A549 treated with ZK216348 at 1 μM for 4 hours (cell line): ENCODE data around the gene TAF11L5. TPM values are rescaled to one million over a fixed set of nuclear protein-coding genes. Genes with fewer than 3 reads are reported as not detected.

Experiments used
- total RNA-seq: library from RNA; stranded (reverse); fragments of 200-300 nt; extraction: Qiagen RNA extraction; gene quantifications from 5 replicates; pipeline ENCODE4 v1.2.3, GENCODE V29; 2022; ENCODE audit warnings: low read depth

TAF11L5 gene
- total RNA-seq: not detected in 5 replicates

GRCh38 chr5:17524935-17525334 is at the start of gene TAF11L5:
Gene TAF11L5, plus strand, starts transcription at chr5:17525235.

DNA sequence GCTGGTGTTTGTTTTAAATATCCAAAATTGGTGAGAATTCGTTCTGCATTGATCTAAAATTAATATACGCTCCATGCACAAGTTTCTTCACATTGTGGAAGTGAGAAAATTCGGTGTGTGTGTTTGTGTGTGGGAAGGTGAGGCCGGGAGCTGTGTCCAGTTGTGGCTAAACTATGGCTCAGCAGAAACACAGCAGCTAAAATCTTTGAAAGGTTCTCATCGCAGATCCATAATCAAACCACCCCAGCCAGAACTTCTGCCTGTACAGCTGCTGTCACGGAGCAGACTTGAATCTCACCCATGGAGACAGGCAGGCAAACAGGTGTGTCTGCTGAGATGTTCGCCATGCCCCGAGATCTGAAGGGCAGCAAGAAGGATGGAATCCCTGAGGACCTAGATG is 27.1 kb upstream of the TAF11L5 start, which contains the start of gene TAF11L2:
Gene TAF11L2 (plus strand): TSS at position 301 of the 400 bp plus-strand sequence.

GRCh38 chr5:17518067-17518466 is 7.0 kb upstream of the TAF11L5 start, which contains the start of gene TAF11L3:
Gene TAF11L3, plus strand, starts transcription at chr5:17518367.

GRCh38 chr5:17521501-17521900 is 3.5 kb upstream of the TAF11L5 start, which contains the start of gene TAF11L4:
Gene TAF11L4, plus strand, starts transcription at chr5:17521801.

DNA sequence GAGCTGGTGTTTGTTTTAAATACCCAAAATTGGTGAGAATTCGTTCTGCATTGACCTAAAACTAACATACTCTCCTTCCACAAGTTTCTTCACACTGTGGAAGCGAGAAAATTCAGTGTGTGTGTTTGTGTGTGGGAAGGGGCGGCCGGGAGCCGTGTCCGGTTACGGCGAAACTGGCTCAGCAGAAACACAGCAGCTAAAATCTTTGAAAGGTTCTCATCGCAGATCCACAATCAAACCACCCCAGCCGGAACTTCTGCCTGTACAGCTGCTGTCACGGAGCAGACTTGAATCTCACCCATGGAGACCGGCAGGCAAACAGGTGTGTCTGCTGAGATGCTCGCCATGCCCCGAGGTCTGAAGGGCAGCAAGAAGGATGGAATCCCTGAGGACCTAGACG is 3.3 kb downstream of the TAF11L5 start, which contains the start of gene TAF11L6:
Gene TAF11L6 (plus strand): TSS at position 301 of the 400 bp plus-strand sequence.

Other genes with a start within 250 kb of the TAF11L5 start
- gene TAF11L2, start 27.0 kb upstream of the TAF11L5 start, total RNA-seq: not detected in 5 replicates
- not detected in 5 replicates for gene TAF11L3, start 6.9 kb upstream of the TAF11L5 start, total RNA-seq
- not detected in 5 replicates for gene TAF11L4, start 3.4 kb upstream of the TAF11L5 start, total RNA-seq
- gene TAF11L6, start 3.4 kb downstream of the TAF11L5 start, total RNA-seq: not detected in 5 replicates
- gene TAF11L7, start 60.5 kb downstream of the TAF11L5 start, total RNA-seq: not detected in 5 replicates
- not detected in 5 replicates for gene TAF11L8, start 65.7 kb downstream of the TAF11L5 start, total RNA-seq
- gene TAF11L9, start 69.2 kb downstream of the TAF11L5 start, total RNA-seq: not detected in 5 replicates
- gene TAF11L10, start 72.6 kb downstream of the TAF11L5 start, total RNA-seq: not detected in 5 replicates
- 0.18 to 0.24 TPM in 2 of 5 replicates, not detected in the others for gene TAF11L11, start 78.9 kb downstream of the TAF11L5 start, total RNA-seq
- gene TAF11L12, start 85.2 kb downstream of the TAF11L5 start, total RNA-seq: 0.26 TPM in 1 of 5 replicates, not detected in the others
- gene TAF11L13, start 106.9 kb downstream of the TAF11L5 start, total RNA-seq: not detected in 5 replicates
- not detected in 5 replicates for gene TAF11L14, start 109.2 kb downstream of the TAF11L5 start, total RNA-seq